DMS53 treated with DMSO at 0.1 percent for 48 hours (cell line): ENCODE data around the gene PTTG1.

Experiments
- DNase-seq: peaks from one replicate; lab custom pipeline; 2025; ENCODE audit not compliant: unreplicated experiment; lab: John Stamatoyannopoulos, UW

The PTTG1 gene

DNA sequence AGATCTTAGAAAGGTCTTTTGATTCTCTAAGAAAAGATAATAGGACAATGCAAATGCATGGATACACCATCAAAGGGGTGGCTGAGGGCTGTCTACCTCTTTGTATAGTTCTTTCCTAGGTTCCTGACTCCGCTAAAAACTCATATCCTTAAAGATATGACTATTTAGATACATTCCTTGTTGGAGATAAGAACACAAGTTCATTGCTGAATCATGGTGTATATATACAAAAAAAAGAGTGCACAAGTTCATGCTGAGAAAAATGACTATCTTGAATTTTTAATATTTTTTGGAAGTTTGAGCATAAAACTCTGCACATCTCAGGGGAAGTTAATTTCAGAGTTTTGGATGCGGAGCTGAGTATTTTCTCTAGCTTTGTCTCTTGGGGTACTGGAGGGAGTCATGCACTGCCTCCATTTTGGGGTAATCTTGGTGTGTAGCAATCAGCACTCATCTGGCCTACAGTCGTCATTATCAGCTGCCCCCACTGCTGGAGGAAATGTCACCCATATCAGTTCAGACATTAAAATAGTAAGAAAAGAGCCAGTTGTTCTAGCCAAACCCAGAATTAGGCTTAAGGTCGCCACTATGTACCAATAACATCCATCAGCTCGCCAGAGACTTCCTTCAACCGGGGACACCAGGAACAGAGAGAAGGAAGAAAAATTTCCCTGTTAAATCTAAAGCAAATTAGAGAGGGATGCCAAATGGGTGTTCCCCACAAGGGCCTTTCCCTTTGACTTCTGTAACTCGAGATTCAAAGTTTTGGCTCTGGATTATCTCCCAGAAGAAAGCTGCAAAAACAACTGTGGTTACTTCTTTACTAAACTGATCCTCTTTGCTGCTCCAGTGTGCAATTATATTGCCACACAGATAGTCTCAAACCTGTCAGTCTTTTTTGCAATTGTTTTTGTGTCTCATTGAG lies 49.0 kb downstream of the PTTG1 start:
- DNase-seq = no peak

- DNase-seq = no peak
Observed at GRCh38 chr5:160471761-160472160, 50.1 kb downstream of the PTTG1 start.

DNA sequence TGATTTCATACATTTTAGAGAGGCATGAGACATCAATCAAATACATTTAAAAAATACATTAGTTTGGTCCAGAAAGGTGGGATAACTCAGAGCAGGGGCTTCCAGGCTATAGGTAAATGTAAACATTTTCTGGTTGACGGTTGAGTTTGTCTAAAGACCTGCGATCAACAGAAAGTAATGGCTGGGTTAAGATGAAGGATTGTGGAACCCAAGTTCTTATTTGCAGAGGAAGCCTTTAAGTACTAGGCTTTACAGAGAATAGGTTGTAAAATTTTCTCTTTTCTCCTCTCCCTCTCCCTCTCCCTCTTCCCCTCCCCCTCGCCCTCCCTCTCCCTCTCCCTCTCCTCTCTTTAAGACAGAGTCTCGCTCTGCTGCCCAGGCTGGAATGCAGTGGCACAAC lies 50.8 kb downstream of the PTTG1 start:
- no peak for DNase-seq

DNA sequence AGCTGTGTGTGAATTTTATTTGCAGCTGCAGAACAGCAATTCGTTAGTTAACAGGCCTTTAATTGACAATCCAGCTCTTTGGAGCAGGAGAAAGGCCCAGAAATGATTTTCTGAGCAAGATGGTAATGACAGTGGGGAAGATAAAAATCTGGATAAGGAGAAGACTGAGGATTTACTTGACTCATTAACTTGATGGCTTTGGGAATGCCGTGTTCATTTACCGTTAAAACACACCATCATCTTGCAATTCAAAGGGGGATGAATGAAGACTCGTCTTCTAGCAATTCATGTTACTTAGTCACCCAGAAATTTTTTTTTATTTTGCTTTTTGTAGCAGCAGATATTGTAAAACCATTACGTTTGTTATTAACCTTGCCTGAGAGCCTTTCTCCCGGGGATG lies 52.0 kb downstream of the PTTG1 start:
- DNase-seq = no peak

GRCh38 chr5:160474084-160474483 lies 52.4 kb downstream of the PTTG1 start:
- DNase-seq = no peak

- DNase-seq = no peak
Observed at GRCh38 chr5:160475864-160476438, 54.3 kb downstream of the PTTG1 start.

GRCh38 chr5:160477266-160477970 lies 55.8 kb downstream of the PTTG1 start:
- DNase-seq = no peak

DNA sequence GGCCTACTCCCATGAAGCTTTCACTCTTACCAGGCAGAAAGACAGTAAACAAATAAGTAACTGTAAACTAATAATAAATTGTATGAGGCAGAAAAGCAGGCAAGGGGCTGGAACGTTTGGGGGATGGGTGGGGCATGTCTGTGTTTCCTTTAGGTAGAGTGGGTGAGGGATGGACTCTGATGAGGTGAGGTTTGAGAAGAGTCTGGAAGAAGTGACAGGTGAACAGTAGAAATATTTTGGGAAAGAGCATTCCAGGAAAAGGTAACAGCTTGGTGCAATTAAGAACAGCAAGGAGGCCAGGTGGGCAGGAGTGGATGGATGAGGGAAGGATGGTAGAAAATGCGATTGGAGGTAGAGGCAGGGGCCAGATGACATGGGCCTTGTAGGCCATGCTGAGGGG lies 56.5 kb downstream of the PTTG1 start:
- no peak for DNase-seq
